Neuronal stem cell (in vitro differentiated cells): ENCODE measurements around the gene C17orf50.

ENCODE experiments used
- DNase-seq: peaks from one replicate; pipeline ENCODE4 v3.0.0-alpha.2; 2013; ENCODE audit warnings: low spot score
- H2AFZ ChIP-seq: one replicate; pipeline ENCODE4 v1.6.1; 2013; ENCODE audit warnings: mild to moderate bottlenecking, low read length, inconsistent platforms
- H2AK5ac ChIP-seq: 2 replicates; pipeline ENCODE4 v1.6.1; 2013; ENCODE audit warnings: low read depth, mild to moderate bottlenecking, inconsistent platforms, low read length, moderate library complexity, mixed read lengths
- H2BK120ac ChIP-seq: 2 replicates; pipeline ENCODE4 v1.6.1; 2013; ENCODE audit warnings: low read depth, mild to moderate bottlenecking, inconsistent platforms, low read length, moderate library complexity, mixed read lengths
- H2BK12ac ChIP-seq: one replicate; pipeline ENCODE4 v1.6.1; 2013; ENCODE audit warnings: low read length, inconsistent platforms
- H2BK15ac ChIP-seq: 2 replicates; pipeline ENCODE4 v1.6.1; 2013; ENCODE audit warnings: mild to moderate bottlenecking, low read length, inconsistent platforms, mixed read lengths
- H2BK5ac ChIP-seq: one replicate; pipeline ENCODE4 v1.6.1; 2013; ENCODE audit warnings: inconsistent platforms, mild to moderate bottlenecking, low read length, moderate library complexity
- H3K14ac ChIP-seq: one replicate; pipeline ENCODE4 v1.6.1; 2013; ENCODE audit warnings: low read length, inconsistent platforms
- H3K18ac ChIP-seq: 2 replicates; pipeline ENCODE4 v1.6.1; 2013; ENCODE audit warnings: low read length, inconsistent platforms
- H3K23ac ChIP-seq: 2 replicates; pipeline ENCODE4 v1.6.1; 2013; ENCODE audit warnings: low read depth, mild to moderate bottlenecking, mixed read lengths, low read length, inconsistent platforms; ENCODE audit not compliant: poor library complexity
- H3K27ac ChIP-seq: replicated peaks from 3 replicates; pipeline ENCODE4 v1.5.1; 2013; ENCODE audit warnings: low read length, inconsistent platforms
- H3K27me3 ChIP-seq, 3 experiments: 2 replicates each; pipeline ENCODE4 v1.6.1; 2013; ENCODE audit warnings: low read length in 3 of 3, mild to moderate bottlenecking in 2 of 3, inconsistent platforms in 1 of 3, low read depth in 1 of 3, mixed read lengths in 1 of 3, moderate library complexity in 1 of 3; ENCODE audit not compliant: control insufficient read depth in 3 of 3, insufficient read depth in 3 of 3
- H3K36me3 ChIP-seq, 2 donors: replicated peaks in 1 of 2; 2 replicates each; pipeline ENCODE4 v1.6.1; 2013; ENCODE audit warnings: low read length in 2 of 2; ENCODE audit not compliant: control insufficient read depth in 2 of 2, insufficient read depth in 2 of 2
- H3K4ac ChIP-seq: 2 replicates; pipeline ENCODE4 v1.6.1; 2013; ENCODE audit warnings: inconsistent platforms, mild to moderate bottlenecking, low read length, moderate library complexity
- H3K4me1 ChIP-seq, 2 donors: 1 replicate in 1 of 2; 2 replicates in 1 of 2; pipeline ENCODE4 v1.6.1; 2013; ENCODE audit warnings: low read length in 2 of 2, low read depth in 1 of 2; ENCODE audit not compliant: control insufficient read depth in 2 of 2, insufficient read depth in 1 of 2
- H3K4me2 ChIP-seq: one replicate; pipeline ENCODE4 v1.6.1; 2013; ENCODE audit warnings: mild to moderate bottlenecking, low read length, inconsistent platforms; ENCODE audit not compliant: insufficient read depth, poor library complexity, severe bottlenecking
- H3K4me3 ChIP-seq, 2 donors: 2 replicates each; pipeline ENCODE4 v1.5.1; 2013; ENCODE audit warnings: low read length in 2 of 2, mild to moderate bottlenecking in 2 of 2, inconsistent platforms in 1 of 2, moderate library complexity in 1 of 2
- H3K79me1 ChIP-seq: one replicate; pipeline ENCODE4 v1.6.1; 2013; ENCODE audit warnings: low read depth, mild to moderate bottlenecking, inconsistent platforms, low read length, moderate library complexity
- H3K9ac ChIP-seq: one replicate; pipeline ENCODE4 v1.6.1; 2013; ENCODE audit warnings: mild to moderate bottlenecking, low read depth, low read length, inconsistent platforms; ENCODE audit not compliant: poor library complexity
- H3K9me3 ChIP-seq, 2 donors: replicated peaks in 1 of 2; 2 replicates each; pipeline versions ENCODE3 to v1.6.1; 2013; ENCODE audit warnings: low read length in 2 of 2, mild to moderate bottlenecking in 2 of 2, inconsistent platforms in 1 of 2, low read depth in 1 of 2, mixed read lengths in 1 of 2, moderate library complexity in 1 of 2; ENCODE audit not compliant: control insufficient read depth in 2 of 2, insufficient read depth in 1 of 2
- H4K8ac ChIP-seq: one replicate; pipeline ENCODE4 v1.6.1; 2013; ENCODE audit warnings: low read depth, mild to moderate bottlenecking, inconsistent platforms, low read length, moderate library complexity
- H4K91ac ChIP-seq: one replicate; pipeline ENCODE4 v1.6.1; 2013; ENCODE audit warnings: low read length, low read depth, mild to moderate bottlenecking, inconsistent platforms; ENCODE audit not compliant: poor library complexity
- WGBS, 2 donors: extraction: QIAGEN DNeasy Blood & Tissue Kit; methylation state at CpG; one replicate each; pipeline ENCODE4 v1.1.7; 2013; ENCODE audit warnings: missing lambda C conversion rate in 2 of 2, mixed read lengths in 1 of 2; ENCODE audit not compliant: insufficient read length in 2 of 2, insufficient replicate concordance in 1 of 2; ENCODE audit errors: extremely low coverage in 2 of 2; 5-methylcytosine and 5-hydroxymethylcytosine counted together

C17orf50 gene

DNA sequence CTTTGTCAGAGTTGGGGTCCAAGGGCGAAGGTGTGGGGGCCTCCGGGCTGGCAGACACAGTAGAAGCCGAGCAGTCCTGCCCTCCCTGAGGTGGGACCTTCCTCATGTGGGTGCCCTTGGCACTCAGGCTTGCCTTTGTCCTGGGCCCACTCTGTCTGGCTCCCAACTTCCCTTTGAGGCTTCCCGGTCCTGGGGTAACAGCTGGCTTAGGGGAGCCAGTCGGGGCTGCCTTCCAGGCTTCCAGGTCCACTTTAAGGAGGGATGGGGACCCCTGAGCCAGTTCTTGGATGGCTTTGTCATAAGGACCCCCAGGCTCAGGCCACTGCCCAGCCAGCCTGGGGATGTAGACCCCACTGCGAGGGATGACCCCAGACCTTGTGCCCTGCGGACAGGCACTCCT is 15.4 kb upstream of the C17orf50 start:
- H3K4me1 ChIP-seq: peaks cover 5 to 9% of the 10 kb centered on the region in 2 donors
- no peak overlapping the region for H3K14ac ChIP-seq
- no peak overlapping the region for H2BK5ac ChIP-seq
- H3K79me1 ChIP-seq: no peaks in the 10 kb centered on the region
- H2BK15ac ChIP-seq: no peak overlapping the region
- no peak overlapping the region for H3K4me3 ChIP-seq
- H3K36me3 ChIP-seq: no peaks in the 10 kb centered on the region
- no CpG with 5 or more reads among the region's 7 CpGs for WGBS, 2 donors
- DNase-seq: no peak
- no peak overlapping the region for H3K23ac ChIP-seq
- H3K4ac ChIP-seq: no peak overlapping the region
- H3K27me3 ChIP-seq: peaks cover 5 to 36% (median 25%) of the 10 kb centered on the region in 3 experiments
- no peak overlapping the region for H2AK5ac ChIP-seq
- H2BK12ac ChIP-seq: no peak overlapping the region
- H2BK120ac ChIP-seq: no peak overlapping the region
- no peak overlapping the region for H3K9ac ChIP-seq
- no peak overlapping the region for H4K91ac ChIP-seq
- H2AFZ ChIP-seq: no peak overlapping the region
- H3K27ac ChIP-seq: no peak overlapping the region
- H3K9me3 ChIP-seq: peaks cover 0 to 8% of the 10 kb centered on the region in 2 donors
- H3K4me2 ChIP-seq: no peak overlapping the region
- H4K8ac ChIP-seq: no peak overlapping the region
- H3K18ac ChIP-seq: peak overlapping the region; percentile 65

- Histone ChIP-seq H3K4me1 (peaks cover 5 to 10% of the 10 kb centered on the region in 2 donors), H3K9ac (no peak overlapping the region), H2AK5ac (no peak overlapping the region), H3K79me1 (no peaks in the 10 kb centered on the region), H2BK120ac (no peak overlapping the region), H3K4me3 (no peak overlapping the region), H4K91ac (no peak overlapping the region), H3K36me3 (no peaks in the 10 kb centered on the region), H2BK5ac (peak overlapping the region; percentile 47), H3K14ac (no peak overlapping the region), H2BK15ac (no peak overlapping the region), H3K9me3 (peaks cover 0 to 3% of the 10 kb centered on the region in 2 donors), H2AFZ (no peak overlapping the region), H2BK12ac (no peak overlapping the region), H3K27me3 (peaks cover 3 to 35% (median 30%) of the 10 kb centered on the region in 3 experiments), H4K8ac (no peak overlapping the region), H3K23ac (no peak overlapping the region), H3K4ac (no peak overlapping the region), H3K18ac (no peak overlapping the region), H3K27ac (no peak overlapping the region), H3K4me2 (no peak overlapping the region)
- no peak for DNase-seq
- no CpG with 5 or more reads among the region's 15 CpGs for WGBS, 2 donors
Measured at GRCh38 chr17:35745749-35746320, 14.9 kb upstream of the C17orf50 start.

DNA sequence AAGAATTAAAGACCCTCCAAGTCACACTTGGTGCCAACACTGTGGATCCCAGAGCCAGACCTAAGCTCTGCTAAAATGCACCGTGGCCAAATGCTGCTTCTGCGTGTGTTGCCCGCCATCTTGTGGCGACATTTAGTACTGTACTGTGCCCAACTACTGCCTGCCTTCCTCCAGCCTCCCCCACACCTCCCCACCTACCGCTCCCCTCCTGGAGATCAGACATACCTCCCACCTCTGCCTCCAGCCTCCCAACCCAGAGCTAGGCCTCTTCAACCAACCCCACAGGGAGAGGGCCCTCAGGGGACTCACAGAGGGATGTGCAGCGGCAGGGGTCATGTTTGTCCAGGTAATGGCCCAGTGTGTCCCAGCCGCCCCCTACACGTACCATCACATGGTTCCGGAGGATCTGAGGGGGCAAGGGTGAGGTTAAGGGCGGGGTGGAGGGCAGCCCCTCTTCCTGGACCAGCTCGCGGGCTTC is 13.1 kb upstream of the C17orf50 start:
- Histone ChIP-seq H3K27ac (no peak overlapping the region), H3K9me3 (no peaks in the 10 kb centered on the region), H2AFZ (peak overlapping the region; percentile 5), H3K36me3 (no peaks in the 10 kb centered on the region), H2AK5ac (no peak overlapping the region), H2BK12ac (no peak overlapping the region), H3K4me3 (no peak overlapping the region), H3K79me1 (no peaks in the 10 kb centered on the region), H2BK15ac (no peak overlapping the region), H2BK5ac (no peak overlapping the region), H3K27me3 (peaks cover 0 to 38% (median 18%) of the 10 kb centered on the region in 3 experiments), H4K8ac (no peak overlapping the region), H3K4me2 (no peak overlapping the region), H3K14ac (no peak overlapping the region), H3K4ac (no peak overlapping the region), H4K91ac (no peak overlapping the region), H3K9ac (no peak overlapping the region), H3K4me1 (peaks cover 5 to 6% of the 10 kb centered on the region in 2 donors), H3K18ac (no peak overlapping the region), H2BK120ac (no peak overlapping the region), H3K23ac (no peak overlapping the region)
- peak; percentile 71 for DNase-seq
- no CpG with 5 or more reads among the region's 12 CpGs for WGBS, 2 donors

- H2BK15ac ChIP-seq: no peak overlapping the region
- no peak overlapping the region for H2AFZ ChIP-seq
- no peak overlapping the region for H2BK120ac ChIP-seq
- peaks cover 0 to 41% (median 14%) of the 10 kb centered on the region in 3 experiments for H3K27me3 ChIP-seq
- no peak overlapping the region for H3K4me2 ChIP-seq
- no peak for DNase-seq
- no peak overlapping the region for H3K9ac ChIP-seq
- H3K4me1 ChIP-seq: peaks cover 5 to 7% of the 10 kb centered on the region in 2 donors
- no CpG with 5 or more reads among the region's 4 CpGs for WGBS, 2 donors
- H4K91ac ChIP-seq: no peak overlapping the region
- no peak overlapping the region for H3K4me3 ChIP-seq
- H3K18ac ChIP-seq: no peak overlapping the region
- no peak overlapping the region for H3K14ac ChIP-seq
- H2BK5ac ChIP-seq: no peak overlapping the region
- no peak overlapping the region for H2BK12ac ChIP-seq
- H3K4ac ChIP-seq: no peak overlapping the region
- no peak overlapping the region for H3K23ac ChIP-seq
- H3K36me3 ChIP-seq: no peaks in the 10 kb centered on the region
- no peaks in the 10 kb centered on the region for H3K79me1 ChIP-seq
- no peak overlapping the region for H2AK5ac ChIP-seq
- H3K9me3 ChIP-seq: no peaks in the 10 kb centered on the region
- no peak overlapping the region for H3K27ac ChIP-seq
- H4K8ac ChIP-seq: no peak overlapping the region
Measured at GRCh38 chr17:35748341-35748841, 12.3 kb upstream of the C17orf50 start.
